Upper lobe of left lung (tissue), 4 donors: ENCODE results near the gene RIMBP2.

Experiments used
- POLR2A ChIP-seq, 4 donors: fragments of 450-650 bp; IDR thresholded peaks; one replicate each; pipeline ENCODE4 v1.5.1; 2016 to 2017; ENCODE audit warnings: antibody characterized with exemption in 4 of 4, mild to moderate bottlenecking in 2 of 4
- POLR2AphosphoS5 ChIP-seq, 2 donors: sonication (generic); formaldehyde crosslinking; IDR thresholded peaks; one replicate each; pipeline ENCODE4 v1.5.1; 2017; ENCODE audit warnings: antibody characterized with exemption in 2 of 2
- TF ChIP-seq, protein P1 (sequence below), 6 experiments: fragments of 450-650 bp in 4 of 6; fragments of 200-600 bp in 2 of 6; sonication (generic) in 2 of 6; IDR thresholded peaks; one replicate each; pipeline ENCODE4 v1.5.1; 2016 to 2019; ENCODE audit warnings: antibody characterized with exemption in 6 of 6

DNA sequence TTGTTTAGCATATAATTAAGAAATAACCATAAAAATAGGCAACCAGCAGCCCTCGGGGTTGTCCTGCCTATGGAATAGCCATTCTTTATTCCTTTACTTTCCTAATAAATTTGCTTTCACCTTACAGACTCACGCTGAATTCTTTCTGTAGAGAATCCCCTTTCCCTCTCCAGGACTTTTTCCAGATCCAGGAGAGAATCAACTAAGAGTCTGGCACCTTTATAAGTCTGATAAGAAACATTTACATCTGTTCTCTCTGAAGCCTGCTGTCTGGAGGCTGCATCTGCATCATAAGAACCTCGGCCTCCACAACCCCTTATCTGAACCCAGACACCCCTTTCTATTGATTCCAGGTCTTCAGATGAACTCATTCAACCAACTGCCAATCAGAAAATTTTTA, 32.3 kb downstream of the RIMBP2 start:
- TF ChIP-seq, protein P1, sequence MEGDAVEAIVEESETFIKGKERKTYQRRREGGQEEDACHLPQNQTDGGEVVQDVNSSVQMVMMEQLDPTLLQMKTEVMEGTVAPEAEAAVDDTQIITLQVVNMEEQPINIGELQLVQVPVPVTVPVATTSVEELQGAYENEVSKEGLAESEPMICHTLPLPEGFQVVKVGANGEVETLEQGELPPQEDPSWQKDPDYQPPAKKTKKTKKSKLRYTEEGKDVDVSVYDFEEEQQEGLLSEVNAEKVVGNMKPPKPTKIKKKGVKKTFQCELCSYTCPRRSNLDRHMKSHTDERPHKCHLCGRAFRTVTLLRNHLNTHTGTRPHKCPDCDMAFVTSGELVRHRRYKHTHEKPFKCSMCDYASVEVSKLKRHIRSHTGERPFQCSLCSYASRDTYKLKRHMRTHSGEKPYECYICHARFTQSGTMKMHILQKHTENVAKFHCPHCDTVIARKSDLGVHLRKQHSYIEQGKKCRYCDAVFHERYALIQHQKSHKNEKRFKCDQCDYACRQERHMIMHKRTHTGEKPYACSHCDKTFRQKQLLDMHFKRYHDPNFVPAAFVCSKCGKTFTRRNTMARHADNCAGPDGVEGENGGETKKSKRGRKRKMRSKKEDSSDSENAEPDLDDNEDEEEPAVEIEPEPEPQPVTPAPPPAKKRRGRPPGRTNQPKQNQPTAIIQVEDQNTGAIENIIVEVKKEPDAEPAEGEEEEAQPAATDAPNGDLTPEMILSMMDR (IDR thresholded peaks at IDR 0.05) = no peak
- no peak for TF ChIP-seq POLR2AphosphoS5 (IDR thresholded peaks at IDR 0.05)
- TF ChIP-seq POLR2A (IDR thresholded peaks at IDR 0.05) = no peak
